ENCODE measurements around the gene ASAP2.
"Not testable (repeated sequence)": the region's sequence is repeated elsewhere in the genome, so short reads cannot be mapped to it uniquely, and the experiment has no call there.

GRCh38 chr2:9398251-9398650 lies 191.6 kb downstream of the ASAP2 start:
- not testable (repeated sequence) for TF ChIP-seq POLR2A, CTCF, EP300 (IDR thresholded peaks at IDR 0.05)

All from tibial nerve (tissue), 4 donors.